Fibroblast of mammary gland (primary cell): ENCODE measurements around the gene HS2ST1.
"Not testable (repeated sequence)": the region's sequence is repeated elsewhere in the genome, so short reads cannot be mapped to it uniquely, and the experiment has no call there.

Experiments used
- DNase-seq: peaks from one replicate; pipeline ENCODE4 v3.0.0-alpha.2; 2010; ENCODE audit warnings: low read depth
- H3K4me3 ChIP-seq: 2 replicates; pipeline ENCODE4 v1.5.1; 2011; ENCODE audit warnings: low read depth, mild to moderate bottlenecking, low read length, moderate library complexity; ENCODE audit not compliant: control insufficient read depth
- CTCF ChIP-seq: conservative IDR thresholded peaks from 2 replicates; pipeline ENCODE4 v1.5.1; 2011; ENCODE audit warnings: low read depth, low read length, inconsistent platforms; ENCODE audit not compliant: control insufficient read depth, insufficient read depth

Gene HS2ST1

DNA sequence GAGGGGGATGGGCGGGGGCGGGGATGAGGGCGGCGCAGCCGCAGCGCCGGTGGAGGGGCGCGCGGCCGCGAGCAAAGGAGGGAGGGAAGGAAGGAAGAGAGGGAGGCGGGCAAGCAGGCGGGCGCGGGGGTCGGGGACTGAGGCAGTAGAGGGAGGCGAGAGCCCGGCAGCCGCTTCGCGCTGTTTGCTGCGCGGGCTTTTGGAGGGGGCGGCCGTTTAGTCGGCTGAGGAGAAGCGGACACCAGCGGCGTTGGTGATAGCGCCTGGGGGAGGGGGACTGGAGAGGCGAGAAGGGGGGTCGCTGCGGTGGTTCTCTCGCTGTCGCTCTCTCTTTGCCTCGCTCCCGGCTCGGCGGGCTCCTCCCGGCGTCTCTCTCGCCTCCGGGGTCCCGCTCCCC, at the start of gene HS2ST1:
Gene HS2ST1, plus strand, starts transcription at position 35 of the 397 bp plus-strand sequence.
- no peak for TF ChIP-seq CTCF
- no peak for DNase-seq
- peak within 1 kb of the TSS; percentile 99 for H3K4me3 ChIP-seq

DNA sequence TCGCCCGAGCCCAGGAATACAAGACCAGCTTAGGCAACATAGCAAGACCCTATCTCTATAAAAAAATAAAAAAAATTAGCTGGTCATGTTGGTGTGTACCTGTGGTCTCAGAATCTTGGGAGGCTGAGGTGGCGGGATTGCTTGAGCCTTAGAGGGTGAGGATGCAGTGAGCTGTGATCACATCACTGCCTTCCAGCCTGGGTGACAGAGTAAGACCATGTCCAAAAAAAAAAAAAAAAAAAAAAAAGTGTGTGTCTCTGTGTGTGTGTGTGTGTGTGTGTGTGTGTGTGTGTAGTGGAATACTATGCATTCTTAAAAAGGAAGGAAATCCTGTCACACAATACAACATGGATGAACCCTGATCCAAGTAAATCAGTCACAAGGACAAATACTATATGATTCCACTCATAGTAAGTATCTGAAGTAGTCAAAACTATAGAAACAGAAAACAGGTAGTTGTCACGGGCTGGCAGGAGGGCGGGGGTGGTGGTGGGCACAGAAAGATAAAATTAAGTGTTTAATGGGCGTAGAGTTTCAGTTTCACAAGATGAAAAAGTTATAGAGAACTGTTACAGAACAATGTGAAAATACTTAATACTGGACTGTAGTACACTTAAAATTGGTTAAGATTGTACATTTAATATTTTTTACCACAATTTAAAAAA, 48.3 kb upstream of the HS2ST1 start:
- DNase-seq, result no peak
- no peak overlapping the region for H3K4me3 ChIP-seq
- no peak for TF ChIP-seq CTCF

GRCh38 chr1:86866665-86867064, 47.8 kb upstream of the HS2ST1 start:
- no peak for TF ChIP-seq CTCF
- no peak overlapping the region for H3K4me3 ChIP-seq
- peak; percentile 87 for DNase-seq

- not testable (repeated sequence) for DNase-seq, H3K4me3 ChIP-seq
These were observed 47.2 kb upstream of the HS2ST1 start for GRCh38 chr1:86867278-86867677.

- no peak overlapping the region for H3K4me3 ChIP-seq
- TF ChIP-seq CTCF, result no peak
- DNase-seq, result peak; percentile 25
These were observed 46.0 kb upstream of the HS2ST1 start for GRCh38 chr1:86868477-86868876.

DNA sequence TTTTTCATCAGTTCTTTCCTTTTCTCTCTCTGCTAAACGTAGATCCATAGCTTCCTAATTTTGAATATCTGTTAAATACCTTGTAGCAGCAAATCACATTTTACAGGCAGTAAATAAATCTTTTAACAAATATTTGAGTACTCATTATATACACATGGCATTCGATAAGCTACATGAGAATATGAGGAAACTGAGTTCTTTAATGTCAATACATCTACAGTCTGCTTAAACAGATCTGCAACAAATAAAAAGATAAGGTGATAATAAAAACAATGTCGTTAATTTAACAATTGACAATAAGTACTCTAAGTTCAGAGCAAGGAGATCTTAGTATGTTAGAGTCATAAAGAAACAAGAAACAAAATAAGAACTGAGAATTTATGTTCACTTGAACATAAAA, 43.4 kb upstream of the HS2ST1 start:
- DNase-seq, result no peak

DNA sequence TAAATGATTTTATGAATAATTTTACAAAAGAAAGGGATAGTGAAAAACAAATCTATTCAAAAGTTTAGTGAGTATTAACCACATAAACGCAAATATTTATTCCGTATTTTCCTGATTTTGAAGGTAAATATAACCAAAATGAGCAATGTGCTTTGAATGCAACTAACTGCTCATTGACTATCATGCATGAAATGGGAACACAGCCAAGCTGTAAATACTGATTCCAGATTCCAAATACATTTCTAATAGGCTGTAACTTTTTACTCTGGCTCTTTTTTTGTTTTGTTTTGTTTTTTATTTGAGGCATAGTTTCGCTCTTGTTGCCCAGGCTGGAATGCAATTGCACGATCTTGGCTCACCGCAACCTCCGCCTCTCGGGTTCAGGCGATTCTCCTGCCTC, 42.3 kb upstream of the HS2ST1 start:
- no peak overlapping the region for H3K4me3 ChIP-seq
- no peak for TF ChIP-seq CTCF
- DNase-seq, result peak; percentile 45

More for the DNA sequence above, 43.4 kb upstream of the HS2ST1 start:
- TF ChIP-seq CTCF, result no peak
- no peak overlapping the region for H3K4me3 ChIP-seq
